ENCODE measurements around the gene TLE4. TPM values are rescaled to one million over a fixed set of nuclear protein-coding genes. Genes with fewer than 3 reads are reported as not detected.

TLE4 gene
- total RNA-seq, 4 donors from 2014 or later = 26.1 to 85.0 (median 43.0) TPM

DNA sequence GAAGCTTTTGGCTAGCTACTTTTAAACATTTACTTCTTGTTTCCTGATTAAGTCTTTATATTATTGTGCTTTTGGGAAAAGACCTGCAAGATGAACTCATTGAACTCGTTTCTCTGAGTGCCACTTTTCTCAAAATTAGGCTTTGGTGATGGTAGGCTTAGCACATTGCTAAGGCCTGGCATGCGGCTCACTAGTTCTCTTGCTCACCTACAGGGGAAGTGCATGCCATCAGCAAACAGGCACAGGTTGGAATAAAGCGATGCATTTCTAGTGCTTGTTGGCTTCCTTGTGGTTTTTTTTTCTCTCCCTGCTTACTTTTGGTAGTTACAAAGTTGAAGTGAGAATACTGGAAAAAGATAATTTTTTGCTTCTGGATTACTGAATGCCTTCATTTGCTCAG lies 41.4 kb downstream of the TLE4 start:
- no peaks in the 10 kb centered on the region for H3K9me3 ChIP-seq
- TF ChIP-seq CTCF (IDR thresholded peaks at IDR 0.05) (no peak), POLR2A (IDR thresholded peaks at IDR 0.05) (no peak)
- H3K27me3 ChIP-seq = no peaks in the 10 kb centered on the region
- H3K36me3 ChIP-seq = no peaks in the 10 kb centered on the region
- H3K4me3 ChIP-seq = no peak overlapping the region
- H3K27ac ChIP-seq = no peak overlapping the region
- peaks cover 0 to 33% (median 0%) of the 10 kb centered on the region in 4 donors for H3K4me1 ChIP-seq
- DNase-seq = no peak

DNA sequence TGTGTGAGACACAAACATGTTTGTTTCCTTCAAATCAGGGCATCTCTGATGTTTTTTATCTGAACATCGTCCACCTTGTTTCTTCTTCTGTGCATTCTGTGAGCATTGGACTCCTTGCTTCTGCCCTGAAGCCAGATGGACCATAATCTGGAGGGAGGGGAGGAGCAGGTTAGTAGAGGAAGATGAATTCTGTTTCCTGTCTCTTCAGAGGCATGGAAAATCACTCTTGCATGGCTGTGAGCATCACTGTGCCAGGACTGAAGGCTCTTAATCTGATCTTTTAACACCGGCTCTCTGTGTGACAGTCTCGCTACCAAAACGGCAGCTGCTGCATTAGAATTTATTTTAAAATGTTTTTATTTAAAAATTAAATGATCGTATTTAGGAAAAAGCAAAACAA lies 43.3 kb downstream of the TLE4 start:
- Histone ChIP-seq H3K9me3 (no peaks in the 10 kb centered on the region), H3K4me1 (peaks cover 0 to 31% (median 0%) of the 10 kb centered on the region in 4 donors), H3K4me3 (no peak overlapping the region), H3K36me3 (no peaks in the 10 kb centered on the region), H3K27me3 (no peaks in the 10 kb centered on the region), H3K27ac (no peak overlapping the region)
- TF ChIP-seq CTCF (IDR thresholded peaks at IDR 0.05) (no peak), POLR2A (IDR thresholded peaks at IDR 0.05) (no peak)
- no peak for DNase-seq

GRCh38 chr9:79616013-79616412 lies 44.2 kb downstream of the TLE4 start:
- H3K4me1 ChIP-seq = peaks cover 0 to 23% (median 0%) of the 10 kb centered on the region in 4 donors
- TF ChIP-seq CTCF (IDR thresholded peaks at IDR 0.05) = no peak
- no peak for TF ChIP-seq POLR2A (IDR thresholded peaks at IDR 0.05)
- no peaks in the 10 kb centered on the region for H3K27me3 ChIP-seq
- no peak for DNase-seq
- H3K9me3 ChIP-seq = no peaks in the 10 kb centered on the region
- H3K4me3 ChIP-seq = no peak overlapping the region
- H3K27ac ChIP-seq = no peak overlapping the region
- H3K36me3 ChIP-seq = no peaks in the 10 kb centered on the region

DNA sequence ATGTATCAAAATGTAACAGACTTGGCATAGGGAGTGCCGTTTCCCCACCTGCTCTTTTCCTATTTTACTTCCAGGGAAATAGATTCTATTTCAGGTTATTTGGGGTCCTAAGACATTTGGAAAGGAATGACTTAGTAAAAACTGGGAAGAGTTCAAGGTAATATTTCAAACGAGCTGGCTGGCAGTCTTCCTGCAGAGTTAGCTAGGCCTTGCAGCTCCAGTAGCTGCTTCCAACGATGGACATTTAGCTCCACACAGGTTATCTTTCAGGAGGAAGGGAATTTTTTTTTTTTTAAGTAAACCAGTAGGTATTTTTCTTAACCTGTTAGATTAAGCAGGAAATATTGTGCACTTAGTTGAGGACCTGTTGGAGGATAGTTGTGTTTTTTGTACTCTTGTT lies 45.2 kb downstream of the TLE4 start:
- DNase-seq = no peak
- no peak overlapping the region for H3K4me3 ChIP-seq
- H3K27me3 ChIP-seq = no peaks in the 10 kb centered on the region
- H3K9me3 ChIP-seq = no peaks in the 10 kb centered on the region
- H3K27ac ChIP-seq = no peak overlapping the region
- no peak for TF ChIP-seq POLR2A (IDR thresholded peaks at IDR 0.05)
- TF ChIP-seq CTCF (IDR thresholded peaks at IDR 0.05) = no peak
- H3K36me3 ChIP-seq = no peaks in the 10 kb centered on the region
- H3K4me1 ChIP-seq = peaks cover 0 to 22% (median 0%) of the 10 kb centered on the region in 4 donors

- peaks cover 0 to 18% (median 0%) of the 10 kb centered on the region in 4 donors for H3K4me1 ChIP-seq
- H3K27ac ChIP-seq = no peak overlapping the region
- no peak for DNase-seq
- no peak overlapping the region for H3K4me3 ChIP-seq
- H3K27me3 ChIP-seq = no peaks in the 10 kb centered on the region
- H3K9me3 ChIP-seq = no peaks in the 10 kb centered on the region
- no peaks in the 10 kb centered on the region for H3K36me3 ChIP-seq
- TF ChIP-seq POLR2A (IDR thresholded peaks at IDR 0.05) (no peak), CTCF (IDR thresholded peaks at IDR 0.05) (no peak)
Observed at GRCh38 chr9:79617395-79617794, 45.6 kb downstream of the TLE4 start.

DNA sequence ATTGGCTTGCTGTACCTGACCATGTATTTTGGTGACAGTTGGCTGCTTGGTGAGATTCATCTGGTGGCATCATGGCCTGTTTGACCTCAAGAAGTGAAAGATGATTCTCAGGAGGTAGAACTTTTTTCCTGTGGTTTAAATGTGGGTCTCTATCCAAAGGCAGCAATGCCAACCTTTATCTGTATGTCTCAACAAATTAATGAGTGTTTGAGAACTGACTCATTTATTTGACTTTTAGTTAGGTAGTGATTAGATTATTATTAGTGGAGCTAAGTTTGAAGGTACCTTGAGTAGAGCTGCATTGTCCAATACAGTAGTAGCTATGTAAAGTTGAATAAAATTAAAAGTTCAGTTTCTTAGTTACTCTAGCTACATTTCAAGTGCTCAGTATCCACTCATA lies 48.2 kb downstream of the TLE4 start:
- no peak overlapping the region for H3K27ac ChIP-seq
- no peak for DNase-seq
- peaks cover 0 to 10% (median 0%) of the 10 kb centered on the region in 4 donors for H3K4me1 ChIP-seq
- TF ChIP-seq POLR2A (IDR thresholded peaks at IDR 0.05) (no peak), CTCF (IDR thresholded peaks at IDR 0.05) (no peak)
- no peaks in the 10 kb centered on the region for H3K9me3 ChIP-seq
- H3K36me3 ChIP-seq = no peaks in the 10 kb centered on the region
- H3K4me3 ChIP-seq = no peak overlapping the region
- H3K27me3 ChIP-seq = no peaks in the 10 kb centered on the region

Data from Peyer's patch (tissue), 4 donors.